HCT116 (cell line): Measurements from ENCODE around the gene THAP5.

ENCODE experiments used
- CTCF ChIP-seq, 3 experiments: fragments of 200-600 bp in 1 of 3; sonication (generic) in 1 of 3; IDR thresholded peaks in 2 of 3; conservative IDR thresholded peaks in 1 of 3; 2 replicates each; pipeline ENCODE4 v1.5.1; 2012 to 2017; ENCODE audit warnings: low read depth in 2 of 3, low read length in 2 of 3, antibody characterized with exemption in 1 of 3, borderline replicate concordance in 1 of 3, control low read depth in 1 of 3, mild to moderate bottlenecking in 1 of 3, mixed read lengths in 1 of 3, mixed run types in 1 of 3, moderate library complexity in 1 of 3; ENCODE audit not compliant: insufficient read depth in 1 of 3
- EZH2phosphoT487 ChIP-seq: fragments of 200-600 bp; IDR thresholded peaks from 2 replicates; pipeline ENCODE4 v1.6.1; 2018; ENCODE audit warnings: antibody characterized with exemption, borderline replicate concordance
- POLR2AphosphoS5 ChIP-seq: IDR thresholded peaks from 2 replicates; pipeline ENCODE4 v1.6.1; 2011; ENCODE audit warnings: mild to moderate bottlenecking, low read depth, low read length, moderate library complexity
- TCF7L2 ChIP-seq: IDR thresholded peaks from 2 replicates; pipeline ENCODE4 v1.7.0; 2011; ENCODE audit warnings: borderline replicate concordance, inconsistent platforms; ENCODE audit not compliant: insufficient read depth, insufficient read length; ENCODE audit errors: extremely low read depth
- ZFX ChIP-seq: fragments of 450-650 bp; IDR thresholded peaks from 2 replicates; pipeline ENCODE4 v1.6.1; 2017
- TF ChIP-seq, protein P1 (sequence below): IDR thresholded peaks from 2 replicates; pipeline ENCODE4 v1.6.1; 2011; ENCODE audit warnings: mild to moderate bottlenecking, low read length, moderate library complexity; ENCODE audit not compliant: insufficient replicate concordance; ENCODE audit errors: extremely low read depth

DNA sequence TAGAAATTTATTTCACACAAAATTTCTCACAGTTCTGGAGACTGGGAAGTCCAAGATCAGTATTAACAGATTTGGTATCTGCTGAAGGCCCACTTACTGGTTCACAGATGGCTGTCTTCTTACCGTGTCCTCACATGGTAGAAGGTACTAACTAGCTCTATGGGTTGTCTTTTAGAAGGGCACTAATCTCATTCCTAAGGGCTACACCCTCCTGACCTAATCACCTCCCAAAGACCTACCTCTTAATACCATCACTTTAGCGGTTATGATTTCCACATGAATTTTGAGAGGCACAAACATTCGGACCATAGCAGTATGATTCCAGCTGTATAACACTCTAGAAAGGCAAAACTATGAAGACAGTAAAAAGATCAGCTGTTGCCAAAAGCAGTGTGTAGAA lies 51.6 kb downstream of the THAP5 start:
- TF ChIP-seq CTCF (IDR thresholded peaks at IDR 0.05 in 2 of 3, conservative IDR thresholded peaks at IDR 0.05 in 1 of 3; ENCODE audit: borderline replicate concordance in 1 of 3, insufficient read depth in 1 of 3, low read depth in 2 of 3, low read length in 2 of 3): no peak
- no peak for TF ChIP-seq ZFX
- no peak for TF ChIP-seq POLR2AphosphoS5
- TF ChIP-seq TCF7L2: no peak
- TF ChIP-seq, protein P1, sequence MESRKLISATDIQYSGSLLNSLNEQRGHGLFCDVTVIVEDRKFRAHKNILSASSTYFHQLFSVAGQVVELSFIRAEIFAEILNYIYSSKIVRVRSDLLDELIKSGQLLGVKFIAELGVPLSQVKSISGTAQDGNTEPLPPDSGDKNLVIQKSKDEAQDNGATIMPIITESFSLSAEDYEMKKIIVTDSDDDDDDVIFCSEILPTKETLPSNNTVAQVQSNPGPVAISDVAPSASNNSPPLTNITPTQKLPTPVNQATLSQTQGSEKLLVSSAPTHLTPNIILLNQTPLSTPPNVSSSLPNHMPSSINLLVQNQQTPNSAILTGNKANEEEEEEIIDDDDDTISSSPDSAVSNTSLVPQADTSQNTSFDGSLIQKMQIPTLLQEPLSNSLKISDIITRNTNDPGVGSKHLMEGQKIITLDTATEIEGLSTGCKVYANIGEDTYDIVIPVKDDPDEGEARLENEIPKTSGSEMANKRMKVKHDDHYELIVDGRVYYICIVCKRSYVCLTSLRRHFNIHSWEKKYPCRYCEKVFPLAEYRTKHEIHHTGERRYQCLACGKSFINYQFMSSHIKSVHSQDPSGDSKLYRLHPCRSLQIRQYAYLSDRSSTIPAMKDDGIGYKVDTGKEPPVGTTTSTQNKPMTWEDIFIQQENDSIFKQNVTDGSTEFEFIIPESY: no peak
- TF ChIP-seq EZH2phosphoT487: no peak
